GM12878 (cell line): Measurements from ENCODE around the gene CDC27. TPM values are rescaled to one million over a fixed set of nuclear protein-coding genes. Genes with fewer than 3 reads are reported as not detected.

ENCODE experiments used
- BACH1 ChIP-seq: fragments of 450-650 bp; IDR thresholded peaks from 2 replicates; pipeline ENCODE4 v1.6.1; 2017; ENCODE audit warnings: mild to moderate bottlenecking, borderline replicate concordance
- CBFB ChIP-seq: IDR thresholded peaks from 2 replicates; pipeline ENCODE4 v1.6.1; 2016; ENCODE audit warnings: antibody characterized with exemption, low read depth
- CEBPZ ChIP-seq: fragments of 150-350 bp; IDR thresholded peaks from 2 replicates; pipeline ENCODE4 v1.6.1; 2016; ENCODE audit warnings: low read depth, low read length
- HDAC2 ChIP-seq: fragments of 200-600 bp; sonication (generic); IDR thresholded peaks from 2 replicates; pipeline ENCODE4 v1.6.1; 2017
- KLF5 ChIP-seq: fragments of 450-650 bp; IDR thresholded peaks from 2 replicates; pipeline ENCODE4 v1.6.1; 2014; ENCODE audit warnings: mild to moderate bottlenecking; ENCODE audit not compliant: partially characterized antibody
- LARP7 ChIP-seq: fragments of 450-650 bp; IDR thresholded peaks from 2 replicates; pipeline ENCODE4 v1.6.1; 2017; ENCODE audit warnings: mild to moderate bottlenecking
- MEF2A ChIP-seq: IDR thresholded peaks from 2 replicates; pipeline ENCODE4 v1.6.1; 2011; ENCODE audit warnings: low read depth, mild to moderate bottlenecking, low read length, moderate library complexity; ENCODE audit not compliant: insufficient read depth
- MEF2B ChIP-seq: fragments of 450-650 bp; IDR thresholded peaks from 2 replicates; pipeline ENCODE4 v1.6.1; 2018; ENCODE audit warnings: mild to moderate bottlenecking, moderate library complexity; ENCODE audit not compliant: partially characterized antibody, poor library complexity, severe bottlenecking
- MXI1 ChIP-seq: fragments of 150-350 bp; IDR thresholded peaks from 2 replicates; pipeline ENCODE4 v1.6.1; 2011; ENCODE audit warnings: low read depth, mild to moderate bottlenecking, inconsistent platforms, low read length, improper control_type of control experiment
- NR2C1 ChIP-seq: fragments of 450-650 bp; IDR thresholded peaks from 2 replicates; pipeline ENCODE4 v1.6.1; 2017; ENCODE audit warnings: antibody characterized with exemption, mild to moderate bottlenecking, moderate library complexity
- PAX8 ChIP-seq: fragments of 450-650 bp; IDR thresholded peaks from 2 replicates; pipeline ENCODE4 v1.6.1; 2017; ENCODE audit warnings: mild to moderate bottlenecking, moderate library complexity
- REST ChIP-seq: IDR thresholded peaks from 2 replicates; pipeline ENCODE4 v1.6.1; 2012; ENCODE audit warnings: mild to moderate bottlenecking, low read depth, low read length
- SMARCA5 ChIP-seq: fragments of 450-650 bp; IDR thresholded peaks from 2 replicates; pipeline ENCODE4 v1.6.1; 2017; ENCODE audit warnings: mild to moderate bottlenecking
- TCF3 ChIP-seq: IDR thresholded peaks from 2 replicates; pipeline ENCODE4 v1.6.1; 2012; ENCODE audit warnings: low read depth, mild to moderate bottlenecking, low read length, borderline replicate concordance; ENCODE audit not compliant: insufficient read depth
- TCF7 ChIP-seq: IDR thresholded peaks from 2 replicates; pipeline ENCODE4 v1.6.1; 2014; ENCODE audit warnings: antibody characterized with exemption, borderline replicate concordance
- ZBTB4 ChIP-seq: fragments of 450-650 bp; formaldehyde crosslinking; IDR thresholded peaks from 2 replicates; pipeline ENCODE4 v1.4.0; 2022; ENCODE audit warnings: mild to moderate bottlenecking, moderate library complexity
- polyA plus RNA-seq, 11 experiments: library from polyadenylated mRNA; depleted of rRNA in 4 of 11; unstranded in 6 of 11; stranded (reverse) in 5 of 11; fragments of >200 nt; fragmentation: Nextera tagmentation in 4 of 11; fragmentation: Illumina TruSeq in 1 of 11; extraction: Ambion mirVana in 4 of 11; extraction: Trizol in 1 of 11; gene quantifications; 1 replicate in 1 of 11; 2 replicates in 10 of 11; pipeline versions ENCODE4 v1.2.1 to v1.2.3, GENCODE V29; 2011 to 2016; ENCODE audit warnings: inconsistent platforms in 2 of 11, missing spikeins in 2 of 11, low read depth in 1 of 11
- total RNA-seq, 4 experiments: library from RNA; depleted of rRNA in 3 of 4; stranded (reverse); fragments of >200 nt in 3 of 4; fragmentation: Illumina TruSeq in 1 of 4; extraction: Trizol in 1 of 4; gene quantifications; 2 replicates each; pipeline versions ENCODE4 v1.2.1 to v1.2.3, GENCODE V29; 2013 to 2021
- TF ChIP-seq, protein P1 (sequence below): IDR thresholded peaks from 2 replicates; pipeline ENCODE4 v1.6.1; 2012; ENCODE audit warnings: low read depth, low read length, improper control_type of control experiment
- TF ChIP-seq, protein P2 (sequence below): fragments of 450-650 bp; IDR thresholded peaks from 2 replicates; pipeline ENCODE4 v1.6.1; 2014; ENCODE audit warnings: mild to moderate bottlenecking

CDC27 gene
- total and polyA plus RNA-seq, 10 of the 15 experiments (the other 5 are each of a cell fraction or from before 2014, with no cell fraction given) = 23.2 to 138 (median 97.8) TPM

DNA sequence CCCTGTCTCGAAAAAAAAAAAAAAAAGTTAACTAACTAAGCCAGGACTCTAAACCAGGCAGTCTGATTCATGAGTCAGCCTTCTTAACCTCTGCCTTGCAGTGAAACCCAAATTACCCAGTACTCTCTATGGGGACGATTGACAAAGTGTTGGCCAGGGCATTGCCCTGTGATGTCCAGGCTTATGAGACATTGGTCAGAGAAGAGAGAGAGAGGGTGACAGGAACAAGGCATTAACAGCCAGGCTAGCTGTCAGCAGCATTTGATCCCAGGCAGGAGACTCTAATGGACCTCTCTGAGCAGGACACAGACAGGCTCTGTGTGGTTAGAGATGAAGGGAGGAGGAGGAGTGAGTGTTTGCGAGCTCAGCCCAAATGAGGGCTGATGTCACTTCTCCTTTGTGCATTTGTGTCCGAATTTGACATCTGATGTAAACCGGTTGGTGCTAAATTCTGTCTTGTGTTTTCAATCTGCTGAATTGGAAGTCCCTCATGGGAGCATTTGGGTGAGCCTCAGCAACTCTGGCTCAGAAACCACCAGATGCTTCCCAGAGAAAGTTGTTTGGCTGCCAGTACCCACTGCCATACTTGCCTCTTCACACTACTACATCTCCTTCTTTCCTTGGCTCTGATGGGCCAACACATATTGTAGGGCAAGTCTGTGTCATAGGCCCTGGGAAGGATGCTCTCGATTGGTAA lies 15.8 kb upstream of the CDC27 start (continued):
- TF ChIP-seq CEBPZ = no peak
- TF ChIP-seq LARP7 = 0 out of 2 replicates have a peak, but pooled peaks have one; percentile 18
- TF ChIP-seq TCF7 = no peak
- no peak for TF ChIP-seq CBFB
- no peak for TF ChIP-seq MEF2A
- TF ChIP-seq TCF3 = no peak
- TF ChIP-seq MEF2B = peak; percentile 7
- TF ChIP-seq, protein P1, sequence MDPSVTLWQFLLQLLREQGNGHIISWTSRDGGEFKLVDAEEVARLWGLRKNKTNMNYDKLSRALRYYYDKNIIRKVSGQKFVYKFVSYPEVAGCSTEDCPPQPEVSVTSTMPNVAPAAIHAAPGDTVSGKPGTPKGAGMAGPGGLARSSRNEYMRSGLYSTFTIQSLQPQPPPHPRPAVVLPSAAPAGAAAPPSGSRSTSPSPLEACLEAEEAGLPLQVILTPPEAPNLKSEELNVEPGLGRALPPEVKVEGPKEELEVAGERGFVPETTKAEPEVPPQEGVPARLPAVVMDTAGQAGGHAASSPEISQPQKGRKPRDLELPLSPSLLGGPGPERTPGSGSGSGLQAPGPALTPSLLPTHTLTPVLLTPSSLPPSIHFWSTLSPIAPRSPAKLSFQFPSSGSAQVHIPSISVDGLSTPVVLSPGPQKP = no peak
- TF ChIP-seq MXI1 = no peak
- no peak for TF ChIP-seq NR2C1
- no peak for TF ChIP-seq PAX8
- TF ChIP-seq KLF5 = no peak
- peak; percentile 67 for TF ChIP-seq SMARCA5
- no peak for TF ChIP-seq REST
- TF ChIP-seq, protein P2, sequence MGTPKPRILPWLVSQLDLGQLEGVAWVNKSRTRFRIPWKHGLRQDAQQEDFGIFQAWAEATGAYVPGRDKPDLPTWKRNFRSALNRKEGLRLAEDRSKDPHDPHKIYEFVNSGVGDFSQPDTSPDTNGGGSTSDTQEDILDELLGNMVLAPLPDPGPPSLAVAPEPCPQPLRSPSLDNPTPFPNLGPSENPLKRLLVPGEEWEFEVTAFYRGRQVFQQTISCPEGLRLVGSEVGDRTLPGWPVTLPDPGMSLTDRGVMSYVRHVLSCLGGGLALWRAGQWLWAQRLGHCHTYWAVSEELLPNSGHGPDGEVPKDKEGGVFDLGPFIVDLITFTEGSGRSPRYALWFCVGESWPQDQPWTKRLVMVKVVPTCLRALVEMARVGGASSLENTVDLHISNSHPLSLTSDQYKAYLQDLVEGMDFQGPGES = no peak
- TF ChIP-seq ZBTB4 (CRISPR knock-in tag) = no peak
- no peak for TF ChIP-seq BACH1
- TF ChIP-seq HDAC2 = no peak
